Liver (tissue), 9 donors: ENCODE data around the gene ACYP2. TPM values are rescaled to one million over a fixed set of nuclear protein-coding genes. Genes with fewer than 3 reads are reported as not detected.

Source experiments
- DNase-seq: peaks from one replicate; pipeline ENCODE4 v3.0.0-alpha.2; 2017; ENCODE audit warnings: low spot score
- H3K27ac ChIP-seq, 2 donors: one replicate each; pipeline ENCODE4 v1.7.0; 2013; ENCODE audit warnings: inconsistent platforms in 2 of 2, low read length in 2 of 2, control low read depth in 1 of 2, low read depth in 1 of 2, mild to moderate bottlenecking in 1 of 2
- H3K27me3 ChIP-seq, 4 donors: one replicate each; pipeline versions ENCODE4 v1.6.1 to v1.7.0; 2013; ENCODE audit warnings: low read length in 3 of 4, inconsistent platforms in 1 of 4, mild to moderate bottlenecking in 1 of 4, moderate library complexity in 1 of 4; ENCODE audit not compliant: control insufficient read depth in 4 of 4, insufficient read depth in 4 of 4
- H3K36me3 ChIP-seq, 4 donors: one replicate each; pipeline versions ENCODE4 v1.6.1 to v1.7.0; 2013; ENCODE audit warnings: low read length in 3 of 4, mild to moderate bottlenecking in 3 of 4, low read depth in 1 of 4, moderate library complexity in 1 of 4; ENCODE audit not compliant: control insufficient read depth in 4 of 4, insufficient read depth in 3 of 4
- H3K4me1 ChIP-seq, 4 donors: one replicate each; pipeline versions ENCODE4 v1.6.1 to v1.7.0; 2013; ENCODE audit warnings: low read length in 3 of 4, mild to moderate bottlenecking in 3 of 4, moderate library complexity in 1 of 4; ENCODE audit not compliant: control insufficient read depth in 4 of 4, insufficient read depth in 4 of 4
- H3K4me3 ChIP-seq, 3 donors: one replicate each; pipeline versions ENCODE4 v1.6.1 to v1.7.0; 2013; ENCODE audit warnings: low read length in 3 of 3, control low read depth in 1 of 3, low read depth in 1 of 3, mild to moderate bottlenecking in 1 of 3
- H3K9ac ChIP-seq, 2 donors: one replicate each; pipeline ENCODE4 v1.7.0; 2013; ENCODE audit warnings: low read length in 2 of 2, mild to moderate bottlenecking in 2 of 2, moderate library complexity in 2 of 2, control low read depth in 1 of 2, low read depth in 1 of 2
- H3K9me3 ChIP-seq, 4 donors: one replicate each; pipeline versions ENCODE4 v1.6.1 to v1.7.0; 2013; ENCODE audit warnings: low read length in 3 of 4; ENCODE audit not compliant: control insufficient read depth in 4 of 4
- CTCF ChIP-seq: fragments of 150-350 bp; IDR thresholded peaks from 2 replicates; pipeline ENCODE4 v1.5.1; 2017; ENCODE audit warnings: improper control_type of control experiment, low read depth, low read length; ENCODE audit not compliant: missing input control
- FOXA1 ChIP-seq: IDR thresholded peaks from 2 replicates; pipeline ENCODE4 v1.6.1; 2016; ENCODE audit warnings: antibody characterized with exemption
- FOXA2 ChIP-seq: IDR thresholded peaks from 2 replicates; pipeline ENCODE4 v1.6.1; 2016; ENCODE audit warnings: antibody characterized with exemption
- GABPA ChIP-seq, 2 donors: IDR thresholded peaks in 1 of 2; conservative IDR thresholded peaks in 1 of 2; 2 replicates each; pipeline ENCODE4 v1.6.1; 2016; ENCODE audit warnings: antibody characterized with exemption in 2 of 2, mild to moderate bottlenecking in 1 of 2, moderate library complexity in 1 of 2
- HNF4A ChIP-seq, 2 donors: conservative IDR thresholded peaks; 2 replicates each; pipeline ENCODE4 v1.6.1; 2016; ENCODE audit warnings: antibody characterized with exemption in 2 of 2, mild to moderate bottlenecking in 2 of 2
- HNF4G ChIP-seq: IDR thresholded peaks from 2 replicates; pipeline ENCODE4 v1.6.1; 2016; ENCODE audit warnings: antibody characterized with exemption
- JUND ChIP-seq, 2 donors: IDR thresholded peaks; 2 replicates each; pipeline ENCODE4 v1.6.1; 2016; ENCODE audit warnings: antibody characterized with exemption in 2 of 2
- MAX ChIP-seq: IDR thresholded peaks from 2 replicates; pipeline ENCODE4 v1.6.1; 2016; ENCODE audit warnings: antibody characterized with exemption
- NR2F2 ChIP-seq: IDR thresholded peaks from 2 replicates; pipeline ENCODE4 v1.6.1; 2016; ENCODE audit warnings: antibody characterized with exemption
- RAD21 ChIP-seq, 2 donors: IDR thresholded peaks; 2 replicates each; pipeline ENCODE4 v1.6.1; 2016; ENCODE audit warnings: antibody characterized with exemption in 2 of 2, mild to moderate bottlenecking in 2 of 2
- REST ChIP-seq: IDR thresholded peaks from 2 replicates; pipeline ENCODE4 v1.6.1; 2016; ENCODE audit warnings: antibody characterized with exemption, mild to moderate bottlenecking
- SP1 ChIP-seq: IDR thresholded peaks from 2 replicates; pipeline ENCODE4 v1.6.1; 2018; ENCODE audit warnings: antibody characterized with exemption, mild to moderate bottlenecking
- TAF1 ChIP-seq: conservative IDR thresholded peaks from 2 replicates; pipeline ENCODE4 v1.6.1; 2016; ENCODE audit warnings: antibody characterized with exemption, mild to moderate bottlenecking
- YY1 ChIP-seq: IDR thresholded peaks from 2 replicates; pipeline ENCODE4 v1.6.1; 2016; ENCODE audit warnings: antibody characterized with exemption, mild to moderate bottlenecking
- ZBTB33 ChIP-seq: IDR thresholded peaks from 2 replicates; pipeline ENCODE4 v1.6.1; 2016; ENCODE audit warnings: antibody characterized with exemption
- WGBS: extraction: QIAGEN DNeasy Blood & Tissue Kit; methylation state at CpG from one replicate; pipeline ENCODE4 v1.1.7; 2013; 5-methylcytosine and 5-hydroxymethylcytosine counted together
- polyA plus RNA-seq, 2 donors: library from polyadenylated mRNA; stranded (reverse) in 1 of 2; unstranded in 1 of 2; fragments of 200-250 nt in 1 of 2; fragments of >200 nt in 1 of 2; fragmentation: Nextera tagmentation in 1 of 2; extraction: Ambion mirVana in 1 of 2; gene quantifications; one replicate each; pipeline versions ENCODE4 v1.2.1 to v1.2.3, GENCODE V29; 2013 to 2015
- total RNA-seq, 2 donors: library from RNA; depleted of rRNA; stranded (reverse); fragments of >200 nt; gene quantifications; one replicate each; pipeline ENCODE4 v1.2.3, GENCODE V29; 2014
- donor health status: healthy.
- donor health status: healthy.
- donor health status: healthy.
- donor health status: healthy.
- donor health status: healthy.

The ACYP2 gene
- total and polyA plus RNA-seq, 4 donors: 13.1 to 44.3 (median 15.4) TPM

GRCh38 chr2:54161660-54162424, 46.4 kb downstream of the ACYP2 start:
- H3K9ac ChIP-seq: no peak overlapping the region
- no peaks in the 10 kb centered on the region for H3K4me1 ChIP-seq
- H3K4me3 ChIP-seq: no peak overlapping the region
- H3K9me3 ChIP-seq: no peaks in the 10 kb centered on the region
- H3K27me3 ChIP-seq: no peaks in the 10 kb centered on the region
- no peak overlapping the region for H3K27ac ChIP-seq
- WGBS: 86% methylated on average over 3 of the region's 3 CpGs
- TF ChIP-seq TAF1 (no peak), FOXA2 (no peak), NR2F2 (no peak), JUND (IDR thresholded peaks at IDR 0.05) (no peak), SP1 (no peak), GABPA (IDR thresholded peaks at IDR 0.05 in 1 of 2, conservative IDR thresholded peaks at IDR 0.05 in 1 of 2) (no peak), HNF4G (no peak), YY1 (no peak), MAX (no peak), HNF4A (conservative IDR thresholded peaks at IDR 0.05) (no peak), CTCF (no peak), FOXA1 (no peak), REST (no peak)
- peaks cover 0 to 4% (median 2%) of the 10 kb centered on the region in 4 donors for H3K36me3 ChIP-seq
- no peak for DNase-seq

GRCh38 chr2:54164106-54164505, 48.7 kb downstream of the ACYP2 start:
- Histone ChIP-seq H3K27ac (no peak overlapping the region), H3K9me3 (no peaks in the 10 kb centered on the region), H3K4me1 (no peaks in the 10 kb centered on the region), H3K4me3 (no peak overlapping the region), H3K27me3 (no peaks in the 10 kb centered on the region), H3K36me3 (peaks cover 0 to 3% (median 0%) of the 10 kb centered on the region in 4 donors), H3K9ac (no peak overlapping the region)
- DNase-seq: no peak
- TF ChIP-seq TAF1 (no peak), SP1 (no peak), FOXA2 (no peak), RAD21 (IDR thresholded peaks at IDR 0.05) (no peak), ZBTB33 (no peak), CTCF (no peak), YY1 (no peak), HNF4A (conservative IDR thresholded peaks at IDR 0.05) (no peak)
- WGBS: 100% methylated on average over 1 of the region's 1 CpG
